Raji (cell line): ENCODE data around the gene MLPH.

Experiments used
- POLR2A ChIP-seq: IDR thresholded peaks from 2 replicates; pipeline ENCODE4 v1.6.1; 2011; ENCODE audit warnings: low read depth, low read length, control low read depth; ENCODE audit not compliant: insufficient read depth

MLPH gene

GRCh38 chr2:237497009-237497837 is 10.2 kb downstream of the MLPH start:
- TF ChIP-seq POLR2A, result no peak

- no peak for TF ChIP-seq POLR2A
Observed at GRCh38 chr2:237497838-237498186, 10.8 kb downstream of the MLPH start.

- TF ChIP-seq POLR2A, result no peak
Observed at GRCh38 chr2:237498341-237498740, 11.3 kb downstream of the MLPH start.

- TF ChIP-seq POLR2A, result no peak
Observed at GRCh38 chr2:237500681-237501424, 13.8 kb downstream of the MLPH start.

GRCh38 chr2:237501892-237502513 is 15.0 kb downstream of the MLPH start:
- TF ChIP-seq POLR2A, result no peak

GRCh38 chr2:237503201-237503600 is 16.1 kb downstream of the MLPH start:
- no peak for TF ChIP-seq POLR2A

GRCh38 chr2:237505188-237505939 is 18.3 kb downstream of the MLPH start:
- no peak for TF ChIP-seq POLR2A

GRCh38 chr2:237507512-237507911 is 20.5 kb downstream of the MLPH start:
- no peak for TF ChIP-seq POLR2A

- TF ChIP-seq POLR2A, result no peak
Observed at GRCh38 chr2:237508361-237508760, 21.3 kb downstream of the MLPH start.

- TF ChIP-seq POLR2A, result no peak
Observed at GRCh38 chr2:237509151-237509550, 22.1 kb downstream of the MLPH start.

- TF ChIP-seq POLR2A, result no peak
Observed at GRCh38 chr2:237509905-237510304, 22.9 kb downstream of the MLPH start.

- no peak for TF ChIP-seq POLR2A
Observed at GRCh38 chr2:237510502-237511217, 23.6 kb downstream of the MLPH start.

- no peak for TF ChIP-seq POLR2A
Observed at GRCh38 chr2:237511433-237511832, 24.4 kb downstream of the MLPH start.

- TF ChIP-seq POLR2A, result no peak
Observed at GRCh38 chr2:237511885-237512405, 24.9 kb downstream of the MLPH start.
